ENCODE results near the gene ANKRD66.

DNA sequence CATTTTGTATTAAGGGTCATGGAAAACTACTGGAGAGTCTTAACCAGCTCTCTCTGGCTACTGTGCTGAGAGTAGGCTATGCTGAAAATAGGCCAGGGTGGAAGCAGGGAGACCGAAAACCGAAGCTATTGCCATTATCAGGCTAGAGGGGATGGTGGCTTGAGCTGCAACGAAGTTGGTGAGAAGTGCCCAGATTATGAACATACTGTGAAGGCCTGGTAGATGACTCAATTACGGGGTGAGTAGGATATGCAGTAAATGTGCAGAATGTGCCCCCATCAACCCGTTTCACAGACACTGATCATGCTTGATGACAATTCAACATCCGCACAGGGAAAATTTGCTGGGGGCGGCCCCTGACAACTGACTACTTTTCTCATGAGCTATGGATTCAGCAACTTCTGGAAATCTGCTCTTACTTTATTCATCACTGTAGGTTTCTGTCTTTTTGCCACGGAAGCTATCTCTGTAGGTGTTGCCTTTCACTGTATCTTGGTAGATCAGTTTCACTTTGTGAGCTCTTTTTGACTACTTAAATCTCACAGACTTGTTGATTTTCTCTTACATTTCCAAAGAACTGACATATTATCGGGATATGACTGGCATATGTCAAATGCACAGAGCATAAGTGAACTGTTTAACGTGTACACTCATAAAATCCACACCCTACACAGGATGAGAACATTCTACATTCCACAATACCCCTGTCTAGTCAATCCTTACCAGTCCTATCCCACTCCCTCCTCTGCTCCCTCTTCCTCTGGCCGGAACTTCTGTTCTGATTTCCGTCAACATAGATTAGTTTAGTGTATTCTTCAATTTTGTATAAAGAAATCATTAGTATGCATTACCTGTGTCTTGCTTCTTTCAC lies 31.0 kb downstream of the ANKRD66 start:
- TF ChIP-seq, protein P1, sequence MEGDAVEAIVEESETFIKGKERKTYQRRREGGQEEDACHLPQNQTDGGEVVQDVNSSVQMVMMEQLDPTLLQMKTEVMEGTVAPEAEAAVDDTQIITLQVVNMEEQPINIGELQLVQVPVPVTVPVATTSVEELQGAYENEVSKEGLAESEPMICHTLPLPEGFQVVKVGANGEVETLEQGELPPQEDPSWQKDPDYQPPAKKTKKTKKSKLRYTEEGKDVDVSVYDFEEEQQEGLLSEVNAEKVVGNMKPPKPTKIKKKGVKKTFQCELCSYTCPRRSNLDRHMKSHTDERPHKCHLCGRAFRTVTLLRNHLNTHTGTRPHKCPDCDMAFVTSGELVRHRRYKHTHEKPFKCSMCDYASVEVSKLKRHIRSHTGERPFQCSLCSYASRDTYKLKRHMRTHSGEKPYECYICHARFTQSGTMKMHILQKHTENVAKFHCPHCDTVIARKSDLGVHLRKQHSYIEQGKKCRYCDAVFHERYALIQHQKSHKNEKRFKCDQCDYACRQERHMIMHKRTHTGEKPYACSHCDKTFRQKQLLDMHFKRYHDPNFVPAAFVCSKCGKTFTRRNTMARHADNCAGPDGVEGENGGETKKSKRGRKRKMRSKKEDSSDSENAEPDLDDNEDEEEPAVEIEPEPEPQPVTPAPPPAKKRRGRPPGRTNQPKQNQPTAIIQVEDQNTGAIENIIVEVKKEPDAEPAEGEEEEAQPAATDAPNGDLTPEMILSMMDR (IDR thresholded peaks at IDR 0.05; ENCODE audit: insufficient read depth, low read length) = no peak
- TF ChIP-seq, protein P2, sequence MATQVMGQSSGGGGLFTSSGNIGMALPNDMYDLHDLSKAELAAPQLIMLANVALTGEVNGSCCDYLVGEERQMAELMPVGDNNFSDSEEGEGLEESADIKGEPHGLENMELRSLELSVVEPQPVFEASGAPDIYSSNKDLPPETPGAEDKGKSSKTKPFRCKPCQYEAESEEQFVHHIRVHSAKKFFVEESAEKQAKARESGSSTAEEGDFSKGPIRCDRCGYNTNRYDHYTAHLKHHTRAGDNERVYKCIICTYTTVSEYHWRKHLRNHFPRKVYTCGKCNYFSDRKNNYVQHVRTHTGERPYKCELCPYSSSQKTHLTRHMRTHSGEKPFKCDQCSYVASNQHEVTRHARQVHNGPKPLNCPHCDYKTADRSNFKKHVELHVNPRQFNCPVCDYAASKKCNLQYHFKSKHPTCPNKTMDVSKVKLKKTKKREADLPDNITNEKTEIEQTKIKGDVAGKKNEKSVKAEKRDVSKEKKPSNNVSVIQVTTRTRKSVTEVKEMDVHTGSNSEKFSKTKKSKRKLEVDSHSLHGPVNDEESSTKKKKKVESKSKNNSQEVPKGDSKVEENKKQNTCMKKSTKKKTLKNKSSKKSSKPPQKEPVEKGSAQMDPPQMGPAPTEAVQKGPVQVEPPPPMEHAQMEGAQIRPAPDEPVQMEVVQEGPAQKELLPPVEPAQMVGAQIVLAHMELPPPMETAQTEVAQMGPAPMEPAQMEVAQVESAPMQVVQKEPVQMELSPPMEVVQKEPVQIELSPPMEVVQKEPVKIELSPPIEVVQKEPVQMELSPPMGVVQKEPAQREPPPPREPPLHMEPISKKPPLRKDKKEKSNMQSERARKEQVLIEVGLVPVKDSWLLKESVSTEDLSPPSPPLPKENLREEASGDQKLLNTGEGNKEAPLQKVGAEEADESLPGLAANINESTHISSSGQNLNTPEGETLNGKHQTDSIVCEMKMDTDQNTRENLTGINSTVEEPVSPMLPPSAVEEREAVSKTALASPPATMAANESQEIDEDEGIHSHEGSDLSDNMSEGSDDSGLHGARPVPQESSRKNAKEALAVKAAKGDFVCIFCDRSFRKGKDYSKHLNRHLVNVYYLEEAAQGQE (IDR thresholded peaks at IDR 0.05; ENCODE audit: insufficient replicate concordance, low read depth) = no peak
- TF ChIP-seq POLR2AphosphoS5 (IDR thresholded peaks at IDR 0.05; ENCODE audit: low read depth) = no peak
